PFSK-1 (cell line): ENCODE measurements around the gene FOXN4.

Experiments
- FOXP2 ChIP-seq: optimal IDR thresholded peaks from 2 replicates; pipeline ENCODE3; 2011; ENCODE audit warnings: borderline replicate concordance, control low read depth, inconsistent platforms; ENCODE audit not compliant: insufficient read depth; ENCODE audit errors: extremely low read length, extremely low read depth
- POLR2AphosphoS5 ChIP-seq: IDR thresholded peaks from 2 replicates; pipeline ENCODE4 v1.6.1; 2012; ENCODE audit warnings: low read depth, mild to moderate bottlenecking, control low read depth, low read length, moderate library complexity
- SIN3A ChIP-seq: IDR thresholded peaks from 2 replicates; pipeline ENCODE4 v1.6.1; 2012; ENCODE audit warnings: mild to moderate bottlenecking, low read length, moderate library complexity, borderline replicate concordance; ENCODE audit not compliant: insufficient read depth
- TAF1 ChIP-seq: IDR thresholded peaks from 2 replicates; pipeline ENCODE4 v1.6.1; 2012; ENCODE audit warnings: low read length, control low read depth, borderline replicate concordance; ENCODE audit not compliant: insufficient read depth
- TF ChIP-seq, protein P1 (sequence below), 2 experiments: IDR thresholded peaks; 2 replicates each; pipeline versions ENCODE4 v1.6.1 to v1.8.0; 2011 to 2012; ENCODE audit warnings: low read depth in 2 of 2, low read length in 2 of 2, control low read depth in 1 of 2, inconsistent platforms in 1 of 2, mild to moderate bottlenecking in 1 of 2, moderate library complexity in 1 of 2; ENCODE audit not compliant: insufficient read depth in 1 of 2

FOXN4 gene

GRCh38 chr12:109274381-109274780 lies 34.7 kb downstream of the FOXN4 start:
- TF ChIP-seq, protein P1, sequence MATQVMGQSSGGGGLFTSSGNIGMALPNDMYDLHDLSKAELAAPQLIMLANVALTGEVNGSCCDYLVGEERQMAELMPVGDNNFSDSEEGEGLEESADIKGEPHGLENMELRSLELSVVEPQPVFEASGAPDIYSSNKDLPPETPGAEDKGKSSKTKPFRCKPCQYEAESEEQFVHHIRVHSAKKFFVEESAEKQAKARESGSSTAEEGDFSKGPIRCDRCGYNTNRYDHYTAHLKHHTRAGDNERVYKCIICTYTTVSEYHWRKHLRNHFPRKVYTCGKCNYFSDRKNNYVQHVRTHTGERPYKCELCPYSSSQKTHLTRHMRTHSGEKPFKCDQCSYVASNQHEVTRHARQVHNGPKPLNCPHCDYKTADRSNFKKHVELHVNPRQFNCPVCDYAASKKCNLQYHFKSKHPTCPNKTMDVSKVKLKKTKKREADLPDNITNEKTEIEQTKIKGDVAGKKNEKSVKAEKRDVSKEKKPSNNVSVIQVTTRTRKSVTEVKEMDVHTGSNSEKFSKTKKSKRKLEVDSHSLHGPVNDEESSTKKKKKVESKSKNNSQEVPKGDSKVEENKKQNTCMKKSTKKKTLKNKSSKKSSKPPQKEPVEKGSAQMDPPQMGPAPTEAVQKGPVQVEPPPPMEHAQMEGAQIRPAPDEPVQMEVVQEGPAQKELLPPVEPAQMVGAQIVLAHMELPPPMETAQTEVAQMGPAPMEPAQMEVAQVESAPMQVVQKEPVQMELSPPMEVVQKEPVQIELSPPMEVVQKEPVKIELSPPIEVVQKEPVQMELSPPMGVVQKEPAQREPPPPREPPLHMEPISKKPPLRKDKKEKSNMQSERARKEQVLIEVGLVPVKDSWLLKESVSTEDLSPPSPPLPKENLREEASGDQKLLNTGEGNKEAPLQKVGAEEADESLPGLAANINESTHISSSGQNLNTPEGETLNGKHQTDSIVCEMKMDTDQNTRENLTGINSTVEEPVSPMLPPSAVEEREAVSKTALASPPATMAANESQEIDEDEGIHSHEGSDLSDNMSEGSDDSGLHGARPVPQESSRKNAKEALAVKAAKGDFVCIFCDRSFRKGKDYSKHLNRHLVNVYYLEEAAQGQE (IDR thresholded peaks at IDR 0.05; ENCODE audit: insufficient read depth in 1 of 2, low read depth in 2 of 2, low read length in 2 of 2) = no peak

- TF ChIP-seq, protein P1 (IDR thresholded peaks at IDR 0.05; ENCODE audit: insufficient read depth in 1 of 2, low read depth in 2 of 2, low read length in 2 of 2) = no peak
- no peak for TF ChIP-seq POLR2AphosphoS5
- TF ChIP-seq FOXP2 = no peak
- no peak for TF ChIP-seq TAF1
- TF ChIP-seq SIN3A = no peak
Observed at GRCh38 chr12:109273354-109273753, 35.7 kb downstream of the FOXN4 start.

- TF ChIP-seq POLR2AphosphoS5 (no peak), SIN3A (no peak), TAF1 (no peak), FOXP2 (no peak)
- TF ChIP-seq, protein P1 (IDR thresholded peaks at IDR 0.05; ENCODE audit: insufficient read depth in 1 of 2, low read depth in 2 of 2, low read length in 2 of 2) = no peak
Observed at GRCh38 chr12:109271418-109271817, 37.7 kb downstream of the FOXN4 start.

- TF ChIP-seq, protein P1 (IDR thresholded peaks at IDR 0.05; ENCODE audit: insufficient read depth in 1 of 2, low read depth in 2 of 2, low read length in 2 of 2) = no peak
- TF ChIP-seq SIN3A (no peak), FOXP2 (no peak), TAF1 (no peak), POLR2AphosphoS5 (no peak)
Observed at GRCh38 chr12:109270494-109270893, 38.6 kb downstream of the FOXN4 start.

- TF ChIP-seq TAF1 = no peak
- TF ChIP-seq, protein P1 (IDR thresholded peaks at IDR 0.05; ENCODE audit: insufficient read depth in 1 of 2, low read depth in 2 of 2, low read length in 2 of 2) = no peak
Observed at GRCh38 chr12:109269428-109269827, 39.7 kb downstream of the FOXN4 start.
